Keratinocyte (primary cell): ENCODE results near the gene PRXL2B.

Source experiments
- EZH2 ChIP-seq: IDR thresholded peaks from one replicate; pipeline ENCODE4 v1.6.1; 2012; ENCODE audit warnings: inconsistent platforms, mild to moderate bottlenecking, low read length, moderate library complexity
- TF ChIP-seq, protein P1 (sequence below), 3 experiments: IDR thresholded peaks in 1 of 3; conservative IDR thresholded peaks in 1 of 3; optimal IDR thresholded peaks in 1 of 3; 2 replicates in 2 of 3; 3 replicates in 1 of 3; pipeline versions ENCODE3 to v1.5.1; 2011; ENCODE audit warnings: low read length in 3 of 3, mild to moderate bottlenecking in 3 of 3, moderate library complexity in 2 of 3, control low read depth in 1 of 3, inconsistent platforms in 1 of 3; ENCODE audit not compliant: insufficient read depth in 2 of 3; ENCODE audit errors: extremely low read depth in 1 of 3

DNA sequence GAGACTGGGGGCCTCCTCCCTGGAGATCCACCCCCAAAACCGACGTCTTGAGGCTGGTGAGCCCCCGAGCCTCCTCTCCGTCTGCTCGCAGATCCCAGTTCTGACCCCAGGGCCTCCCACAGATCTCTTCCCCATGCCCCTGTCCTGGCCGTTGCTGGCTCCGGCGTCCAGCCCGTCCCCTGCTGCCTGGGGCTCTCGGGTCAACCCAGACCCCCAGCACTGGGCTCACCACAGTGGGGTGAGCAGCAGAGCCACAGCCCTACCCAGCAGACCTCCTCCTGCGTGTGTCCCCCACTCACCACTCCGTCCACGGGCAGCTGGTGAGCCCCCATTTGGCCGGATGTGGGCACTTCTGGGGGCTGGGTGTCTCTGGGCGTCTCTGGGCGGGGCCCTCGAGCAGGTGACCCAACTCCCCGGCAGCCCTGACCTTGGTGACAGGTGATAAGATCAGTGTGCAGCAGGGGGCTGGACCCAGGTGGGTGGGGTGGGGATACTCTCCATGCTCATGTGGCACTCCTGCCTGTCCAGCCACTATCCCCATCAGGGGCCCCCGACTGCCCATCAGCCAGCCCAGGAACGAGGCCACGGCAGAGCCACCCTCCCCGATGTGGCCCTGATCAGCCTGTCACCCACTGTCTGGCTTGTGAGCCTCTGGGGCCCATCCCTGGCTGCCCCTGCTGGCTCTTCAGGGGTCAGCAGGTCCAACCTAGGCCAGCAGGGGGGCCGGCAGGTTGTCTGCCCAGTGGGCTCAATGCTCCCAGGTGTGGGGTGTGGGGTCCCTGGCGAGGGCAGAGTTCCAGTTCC is 29.7 kb upstream of the PRXL2B start:
- TF ChIP-seq, protein P1, sequence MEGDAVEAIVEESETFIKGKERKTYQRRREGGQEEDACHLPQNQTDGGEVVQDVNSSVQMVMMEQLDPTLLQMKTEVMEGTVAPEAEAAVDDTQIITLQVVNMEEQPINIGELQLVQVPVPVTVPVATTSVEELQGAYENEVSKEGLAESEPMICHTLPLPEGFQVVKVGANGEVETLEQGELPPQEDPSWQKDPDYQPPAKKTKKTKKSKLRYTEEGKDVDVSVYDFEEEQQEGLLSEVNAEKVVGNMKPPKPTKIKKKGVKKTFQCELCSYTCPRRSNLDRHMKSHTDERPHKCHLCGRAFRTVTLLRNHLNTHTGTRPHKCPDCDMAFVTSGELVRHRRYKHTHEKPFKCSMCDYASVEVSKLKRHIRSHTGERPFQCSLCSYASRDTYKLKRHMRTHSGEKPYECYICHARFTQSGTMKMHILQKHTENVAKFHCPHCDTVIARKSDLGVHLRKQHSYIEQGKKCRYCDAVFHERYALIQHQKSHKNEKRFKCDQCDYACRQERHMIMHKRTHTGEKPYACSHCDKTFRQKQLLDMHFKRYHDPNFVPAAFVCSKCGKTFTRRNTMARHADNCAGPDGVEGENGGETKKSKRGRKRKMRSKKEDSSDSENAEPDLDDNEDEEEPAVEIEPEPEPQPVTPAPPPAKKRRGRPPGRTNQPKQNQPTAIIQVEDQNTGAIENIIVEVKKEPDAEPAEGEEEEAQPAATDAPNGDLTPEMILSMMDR (optimal IDR thresholded peaks at IDR 0.05 in 1 of 3, IDR thresholded peaks at IDR 0.05 in 1 of 3, conservative IDR thresholded peaks at IDR 0.05 in 1 of 3; ENCODE audit: extremely low read depth in 1 of 3, insufficient read depth in 2 of 3, low read length in 3 of 3): no peak
- TF ChIP-seq EZH2: no peak
